Measurements from ENCODE around the gene RPUSD4.
A peak's percentile ranks its signal among the peaks of the same experiment; 100 is the strongest.

The RPUSD4 gene

GRCh38 chr11:126190792-126191191, 20.7 kb downstream of the RPUSD4 start:
- TF ChIP-seq CTCF (IDR thresholded peaks at IDR 0.05; ENCODE audit: low read length, missing control alignments): no peak
- H3K4me3 ChIP-seq (replicated peaks; ENCODE audit: low read depth, low read length): no peak overlapping the region
- DNase-seq (ENCODE audit: low read depth): no peak

- no peak for DNase-seq (ENCODE audit: low read depth)
- no peak overlapping the region for H3K4me3 ChIP-seq (replicated peaks; ENCODE audit: low read depth, low read length)
- TF ChIP-seq CTCF (IDR thresholded peaks at IDR 0.05; ENCODE audit: low read length, missing control alignments): no peak
Observed at GRCh38 chr11:126189109-126189929, 22.1 kb downstream of the RPUSD4 start.

- no peak for DNase-seq (ENCODE audit: low read depth)
- TF ChIP-seq CTCF (IDR thresholded peaks at IDR 0.05; ENCODE audit: low read length, missing control alignments): no peak
- no peak overlapping the region for H3K4me3 ChIP-seq (replicated peaks; ENCODE audit: low read depth, low read length)
Observed at GRCh38 chr11:126188332-126189108, 22.9 kb downstream of the RPUSD4 start.

- DNase-seq (ENCODE audit: low read depth): no peak
- no peak overlapping the region for H3K4me3 ChIP-seq (replicated peaks; ENCODE audit: low read depth, low read length)
- TF ChIP-seq CTCF (IDR thresholded peaks at IDR 0.05; ENCODE audit: low read length, missing control alignments): peak; percentile 9
Observed at GRCh38 chr11:126186708-126187529, 24.5 kb downstream of the RPUSD4 start.

- no peak for DNase-seq (ENCODE audit: low read depth)
- no peak for TF ChIP-seq CTCF (IDR thresholded peaks at IDR 0.05; ENCODE audit: low read length, missing control alignments)
- H3K4me3 ChIP-seq (replicated peaks; ENCODE audit: low read depth, low read length): no peak overlapping the region
Observed at GRCh38 chr11:126186025-126186698, 25.3 kb downstream of the RPUSD4 start.

GRCh38 chr11:126185259-126186024, 26.0 kb downstream of the RPUSD4 start:
- no peak overlapping the region for H3K4me3 ChIP-seq (replicated peaks; ENCODE audit: low read depth, low read length)
- TF ChIP-seq CTCF (IDR thresholded peaks at IDR 0.05; ENCODE audit: low read length, missing control alignments): no peak
- DNase-seq (ENCODE audit: low read depth): no peak

All from fibroblast of pulmonary artery (primary cell).